GM23248 (cell line): ENCODE results near the gene MKKS.

Experiments
- EZH2 ChIP-seq: fragments of 200-600 bp; sonication (generic); IDR thresholded peaks from 2 replicates; pipeline ENCODE4 v1.6.1; 2018; ENCODE audit warnings: antibody characterized with exemption, mild to moderate bottlenecking; ENCODE audit not compliant: insufficient read depth, poor library complexity, severe bottlenecking
- EZH2phosphoT487 ChIP-seq: fragments of 200-600 bp; sonication (generic); IDR thresholded peaks from 2 replicates; pipeline ENCODE4 v1.6.1; 2018; ENCODE audit warnings: antibody characterized with exemption, moderate library complexity, mild to moderate bottlenecking, low read depth; ENCODE audit not compliant: insufficient read depth

- no peak for TF ChIP-seq EZH2
- TF ChIP-seq EZH2phosphoT487, result no peak
These were observed 74.4 kb downstream of the MKKS start for GRCh38 chr20:10359621-10360040.
